ENCODE measurements around the gene S100A11.
A peak's percentile ranks its signal among the peaks of the same experiment; 100 is the strongest.

S100A11 gene

DNA sequence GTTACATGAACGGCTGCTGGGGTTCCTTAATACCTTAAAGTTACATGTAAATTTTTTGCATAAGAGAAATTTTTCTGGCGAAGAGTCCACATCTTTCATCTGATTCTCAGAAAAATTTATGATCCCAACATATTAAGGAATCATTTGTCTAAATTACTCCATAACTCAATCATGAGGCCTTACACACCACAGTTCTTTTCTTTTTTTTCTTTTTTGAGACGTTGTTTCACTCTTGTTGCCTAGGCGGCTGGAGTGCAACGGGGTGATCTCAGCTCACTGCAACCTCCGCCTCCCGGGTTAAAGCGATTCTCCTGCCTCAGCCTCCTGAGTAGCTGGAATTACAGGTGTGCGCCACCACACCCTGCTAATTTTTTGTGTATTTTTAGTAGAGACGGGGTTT lies 2.1 kb upstream of the S100A11 start:
- DNase-seq, result no peak

- DNase-seq, result no peak
These were observed 1.1 kb downstream of the S100A11 start for GRCh38 chr1:152035539-152036266.

DNA sequence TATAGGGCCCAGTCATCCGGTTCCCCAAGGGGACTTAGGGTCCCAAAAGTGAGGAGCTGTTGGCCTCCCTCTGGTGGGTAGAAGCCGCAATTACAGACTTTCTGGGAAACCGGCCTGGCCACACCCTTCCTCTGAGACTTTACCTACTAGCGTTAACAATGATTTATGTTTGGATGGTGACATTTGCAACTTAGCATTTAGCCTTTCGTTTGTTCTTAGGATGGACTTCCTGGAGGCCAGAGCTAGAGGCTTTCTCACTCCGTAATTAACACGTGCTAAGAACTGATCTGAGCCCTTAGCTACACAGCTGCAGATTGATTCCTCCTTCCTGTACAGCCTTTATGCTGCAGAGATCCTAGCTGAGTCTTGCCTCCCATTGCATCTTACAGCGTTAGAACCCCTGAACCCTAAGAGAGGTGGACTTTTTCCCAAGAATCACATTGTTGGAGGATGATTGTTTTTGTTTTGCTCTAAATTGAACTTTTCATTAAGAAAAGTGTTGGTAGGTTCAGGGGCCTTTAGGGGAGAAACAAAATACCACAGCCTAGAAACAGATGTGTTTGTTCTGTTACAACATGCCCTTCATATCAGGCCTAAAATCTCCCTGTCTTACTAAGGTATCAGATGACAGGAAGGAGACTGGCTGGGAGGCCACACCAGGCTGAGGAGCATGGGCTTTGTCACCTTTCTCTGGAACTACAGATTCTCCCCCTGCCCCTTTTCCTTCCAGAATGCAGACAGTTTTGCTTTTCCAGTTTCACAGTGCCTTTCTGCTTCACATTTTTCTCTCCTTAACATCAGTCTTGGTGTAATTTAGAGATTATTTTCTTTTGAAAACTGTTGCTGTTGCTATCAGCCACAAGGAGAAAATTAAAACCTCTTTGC lies 1.9 kb downstream of the S100A11 start:
- peak; percentile 63 for DNase-seq

- DNase-seq, result no peak
These were observed 2.5 kb downstream of the S100A11 start for GRCh38 chr1:152034324-152034653.

GRCh38 chr1:152029929-152030211 lies 6.9 kb downstream of the S100A11 start:
- no peak for DNase-seq

DNA sequence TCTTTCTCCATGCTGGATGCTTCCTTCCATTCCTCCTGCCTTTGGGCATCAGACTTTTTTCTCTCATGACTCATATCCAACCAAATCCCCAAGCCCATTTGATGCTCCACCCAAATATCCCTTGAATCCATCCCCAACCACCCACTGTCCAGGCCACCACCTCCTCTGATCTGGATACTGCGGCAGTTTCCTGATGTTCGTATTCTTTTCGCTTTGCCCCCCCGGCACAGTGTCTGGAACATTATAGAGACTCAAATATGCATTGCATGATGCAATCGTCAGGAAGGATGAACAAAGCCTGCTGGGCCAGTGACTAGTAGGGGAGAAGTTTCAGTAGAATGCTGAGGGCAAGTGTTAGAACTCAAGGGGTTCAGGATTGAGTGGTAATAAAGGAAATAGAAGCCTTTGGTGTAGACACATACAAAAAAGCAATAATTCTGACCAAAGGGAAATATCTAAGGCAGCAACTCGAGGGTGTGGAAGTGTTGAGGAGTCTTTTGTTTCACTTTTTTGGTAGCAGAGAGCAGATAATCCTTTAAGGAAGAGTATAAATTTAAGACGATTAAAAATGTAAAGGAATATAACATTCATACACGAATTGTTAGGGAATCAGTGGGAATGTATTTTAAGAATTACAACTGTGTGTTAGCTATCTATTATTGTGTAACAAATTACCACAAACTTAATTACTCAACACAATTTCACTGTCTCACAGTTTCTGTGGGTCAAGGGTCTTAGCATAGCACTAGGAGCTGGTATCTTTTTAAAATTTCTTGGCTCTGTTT lies 7.5 kb downstream of the S100A11 start:
- no peak for DNase-seq

DNA sequence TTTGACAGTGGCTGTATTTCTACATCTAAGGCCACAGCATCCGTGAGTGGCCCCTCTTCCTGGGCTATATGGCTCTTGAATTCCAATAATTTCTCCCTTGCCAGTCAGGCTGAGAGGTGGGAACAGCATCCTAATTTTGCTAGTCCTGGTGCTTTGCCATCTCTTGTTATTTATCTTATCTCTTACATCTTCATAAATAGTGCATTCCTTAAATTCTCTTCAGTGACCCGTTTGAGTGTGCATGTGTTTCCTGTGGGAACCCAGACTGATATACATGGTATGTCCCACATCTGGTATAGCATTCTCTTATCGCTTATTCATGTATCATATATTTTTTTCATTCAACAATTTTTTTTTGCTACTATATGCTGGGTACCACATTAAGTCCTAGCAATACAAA lies 9.9 kb downstream of the S100A11 start:
- DNase-seq, result no peak

DNA sequence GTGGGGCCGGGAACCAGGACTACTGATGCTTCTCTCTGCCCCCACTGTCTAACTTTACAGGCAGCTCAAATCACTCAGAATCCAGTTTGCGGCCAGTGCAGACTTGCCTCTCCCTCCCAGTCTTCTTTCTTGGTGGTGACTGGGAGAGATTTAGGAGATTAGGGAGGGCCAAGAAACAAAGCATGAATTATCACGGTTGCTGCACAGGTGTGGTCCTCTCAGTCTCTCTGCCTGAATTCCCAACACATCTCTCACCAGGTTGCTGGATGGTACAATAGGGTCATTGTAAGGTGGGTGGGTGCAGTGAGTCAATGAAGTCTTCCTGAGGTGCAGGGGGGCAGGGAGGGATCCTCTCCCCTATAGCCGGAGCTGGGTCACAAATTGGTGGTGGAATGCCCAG lies 12.6 kb downstream of the S100A11 start:
- no peak for DNase-seq

DNA sequence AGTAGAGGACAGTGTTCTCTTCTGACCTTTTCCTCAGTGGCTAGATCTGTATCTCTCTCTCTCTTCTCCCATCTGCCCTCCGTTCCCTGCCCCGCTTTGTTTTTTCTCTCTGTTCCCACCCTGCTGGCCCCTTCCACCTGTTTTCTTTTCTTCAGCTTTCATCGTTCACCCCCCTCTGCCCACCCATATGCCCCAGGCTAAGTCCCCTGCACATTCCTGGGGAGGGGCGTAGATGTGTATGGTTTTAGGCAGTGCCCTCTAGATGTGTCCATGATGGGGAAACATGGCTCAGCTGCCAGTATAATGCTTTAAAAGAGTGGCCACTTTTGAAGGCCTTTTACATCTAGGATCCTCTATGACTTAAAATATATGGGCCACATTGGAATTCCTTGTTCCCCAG lies 13.6 kb downstream of the S100A11 start:
- no peak for DNase-seq

DNA sequence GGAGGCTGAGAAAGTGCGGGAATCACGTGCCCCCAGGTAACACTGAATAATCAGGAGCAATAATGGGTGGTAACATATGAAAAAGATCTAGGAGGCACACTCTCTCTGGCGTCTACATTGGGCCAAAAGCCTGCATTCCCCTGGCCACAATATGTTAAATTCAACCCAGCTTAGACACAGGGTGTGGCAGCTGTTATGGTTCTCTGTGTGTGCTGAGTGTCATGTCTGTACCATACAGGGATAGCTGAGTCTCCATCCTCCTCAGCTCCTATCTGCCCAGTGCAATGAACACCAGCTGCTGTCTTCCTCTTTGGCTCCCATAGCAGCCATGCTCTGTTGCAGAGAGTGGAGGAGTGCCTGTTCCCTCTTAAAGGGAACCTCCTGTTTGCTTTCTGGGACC lies 14.3 kb downstream of the S100A11 start:
- DNase-seq, result no peak

DNA sequence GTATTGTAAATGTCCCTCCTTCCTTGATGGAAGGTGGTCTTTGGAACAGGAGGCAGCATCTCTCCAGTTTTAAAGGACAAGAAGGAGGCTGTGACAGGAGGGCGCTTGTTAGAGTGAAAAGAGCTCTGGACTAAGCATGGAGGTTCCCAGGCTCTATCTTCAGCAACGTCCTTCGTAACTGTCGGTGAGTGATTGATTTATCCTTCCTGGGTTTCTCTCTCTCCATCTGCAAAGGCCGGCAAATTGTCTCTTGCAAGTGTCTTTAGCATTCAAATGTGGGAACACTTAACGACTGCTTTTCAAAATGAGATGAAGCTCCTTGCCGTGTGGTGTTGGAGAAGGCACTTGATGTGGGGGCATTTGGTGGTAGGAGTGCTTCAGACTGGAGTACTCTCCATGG lies 15.2 kb downstream of the S100A11 start:
- no peak for DNase-seq

GRCh38 chr1:152020849-152021248 lies 16.0 kb downstream of the S100A11 start:
- no peak for DNase-seq

GRCh38 chr1:152018537-152018936 lies 18.3 kb downstream of the S100A11 start:
- no peak for DNase-seq

GRCh38 chr1:152015766-152016165 lies 21.0 kb downstream of the S100A11 start:
- no peak for DNase-seq

GRCh38 chr1:152014943-152015342 lies 21.9 kb downstream of the S100A11 start:
- DNase-seq, result no peak

GRCh38 chr1:152013664-152014237 lies 23.1 kb downstream of the S100A11 start:
- DNase-seq, result peak; percentile 36

DNA sequence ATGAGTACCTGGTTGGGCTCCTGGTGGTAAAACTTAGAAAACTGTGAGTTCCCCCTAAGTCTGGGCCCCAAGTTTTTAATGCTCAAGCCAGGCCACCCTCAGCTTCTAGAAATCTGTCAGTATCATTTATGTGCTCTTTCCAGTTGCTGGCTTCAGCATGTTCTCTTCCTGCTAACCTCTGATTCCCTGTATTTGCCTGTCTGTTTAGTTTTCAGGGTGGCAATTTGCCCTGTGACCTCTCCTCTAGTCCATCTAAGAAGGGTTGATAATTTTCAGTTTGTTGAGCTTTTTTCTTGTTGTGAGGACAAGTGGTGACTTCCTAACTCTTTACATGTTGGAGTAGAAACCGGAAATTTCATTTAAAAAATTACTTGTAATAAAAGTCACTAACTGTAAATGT lies 27.1 kb downstream of the S100A11 start:
- DNase-seq, result no peak

DNA sequence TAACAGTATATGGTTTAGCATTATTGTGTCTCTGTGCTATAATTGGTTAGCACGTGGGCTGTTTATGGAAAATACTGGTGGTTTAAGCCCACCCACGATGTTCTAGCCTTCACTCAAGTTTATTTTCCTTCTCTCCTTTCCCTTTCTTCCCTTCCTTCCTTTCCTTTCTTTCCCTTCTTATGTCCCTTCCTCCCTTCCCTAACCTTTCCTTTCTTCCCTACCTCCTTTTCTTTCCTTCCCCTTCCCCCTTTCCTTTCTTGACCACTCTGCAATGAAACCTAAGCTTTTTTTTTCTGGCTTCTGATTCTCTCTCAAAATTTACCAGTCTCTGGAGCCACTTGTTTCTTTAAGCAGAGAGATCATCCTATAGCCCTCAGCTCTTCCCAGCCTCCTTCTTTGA lies 29.8 kb downstream of the S100A11 start:
- DNase-seq, result no peak

DNA sequence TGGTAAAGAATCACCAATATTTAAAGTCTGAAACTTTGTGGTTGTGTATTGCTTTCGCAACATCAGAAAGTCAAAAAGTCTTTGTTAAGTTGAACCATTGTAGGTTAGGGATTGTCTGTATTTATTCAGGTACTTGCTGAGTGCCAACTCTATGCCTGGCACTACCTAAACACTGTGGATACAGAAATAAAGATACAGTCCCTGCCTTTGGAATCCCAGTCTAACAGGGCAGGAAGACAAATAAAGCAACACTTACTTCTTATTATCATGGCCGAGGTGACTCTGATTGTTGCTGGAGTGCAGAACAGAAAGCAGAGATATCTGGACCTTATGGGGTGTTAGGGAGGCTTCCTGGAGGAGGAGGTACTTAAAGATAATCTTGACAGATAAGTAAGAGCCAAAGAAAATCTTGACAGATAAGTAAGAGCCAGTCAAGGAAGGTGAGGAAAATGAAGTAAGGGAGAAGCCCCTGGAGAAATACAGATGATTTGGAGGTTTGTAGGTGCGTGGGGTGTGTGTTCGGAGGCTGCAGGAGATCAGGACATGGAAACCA lies 31.4 kb downstream of the S100A11 start:
- no peak for DNase-seq

DNA sequence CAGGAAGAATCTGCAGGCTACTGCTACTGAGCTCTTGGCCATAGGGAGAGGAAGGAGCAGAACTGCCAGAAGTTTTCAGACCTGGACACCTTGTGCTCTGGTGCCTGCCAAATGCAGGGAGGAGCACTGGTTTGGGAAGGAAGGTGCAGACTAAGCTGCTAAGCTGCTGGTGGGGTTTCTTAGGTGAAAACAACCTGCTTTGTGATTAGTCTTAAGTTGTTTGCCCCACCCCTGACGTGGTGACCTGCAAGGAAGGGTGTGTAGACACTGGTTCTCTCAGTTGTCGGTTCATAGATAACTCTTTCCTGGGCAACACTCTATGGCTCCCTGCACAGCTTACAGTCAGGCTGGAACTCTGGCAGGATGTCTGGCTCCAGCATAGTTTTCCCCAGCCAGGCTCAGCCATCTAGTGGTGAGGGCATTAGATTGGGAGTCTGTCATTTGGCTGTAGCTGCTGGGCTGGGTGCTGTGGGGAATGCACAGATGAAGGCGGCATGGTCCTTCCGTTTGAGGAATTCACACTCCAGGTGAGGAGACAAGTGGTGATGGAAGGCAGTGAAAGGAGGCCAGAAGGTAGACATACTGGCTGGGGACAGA lies 32.9 kb downstream of the S100A11 start:
- no peak for DNase-seq

DNA sequence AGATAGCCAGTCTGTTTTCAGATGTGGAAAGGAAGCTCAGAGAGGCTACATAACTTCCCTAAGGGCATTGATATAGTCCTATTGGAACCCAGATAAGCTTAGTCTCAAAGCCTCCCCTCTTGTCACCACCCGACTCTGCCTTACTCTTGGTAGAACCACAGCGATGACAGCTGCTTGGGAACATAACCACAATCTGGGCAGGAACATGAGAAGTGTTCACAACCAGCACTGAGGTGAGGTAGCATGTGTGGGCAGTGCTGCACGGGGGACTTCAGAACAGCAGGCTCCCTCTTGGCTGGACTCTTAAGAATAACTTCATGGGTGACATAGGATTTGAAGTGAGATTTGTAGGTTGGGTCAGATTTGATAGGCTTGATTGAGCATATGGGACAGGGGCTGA lies 33.8 kb downstream of the S100A11 start:
- DNase-seq, result no peak

DNA sequence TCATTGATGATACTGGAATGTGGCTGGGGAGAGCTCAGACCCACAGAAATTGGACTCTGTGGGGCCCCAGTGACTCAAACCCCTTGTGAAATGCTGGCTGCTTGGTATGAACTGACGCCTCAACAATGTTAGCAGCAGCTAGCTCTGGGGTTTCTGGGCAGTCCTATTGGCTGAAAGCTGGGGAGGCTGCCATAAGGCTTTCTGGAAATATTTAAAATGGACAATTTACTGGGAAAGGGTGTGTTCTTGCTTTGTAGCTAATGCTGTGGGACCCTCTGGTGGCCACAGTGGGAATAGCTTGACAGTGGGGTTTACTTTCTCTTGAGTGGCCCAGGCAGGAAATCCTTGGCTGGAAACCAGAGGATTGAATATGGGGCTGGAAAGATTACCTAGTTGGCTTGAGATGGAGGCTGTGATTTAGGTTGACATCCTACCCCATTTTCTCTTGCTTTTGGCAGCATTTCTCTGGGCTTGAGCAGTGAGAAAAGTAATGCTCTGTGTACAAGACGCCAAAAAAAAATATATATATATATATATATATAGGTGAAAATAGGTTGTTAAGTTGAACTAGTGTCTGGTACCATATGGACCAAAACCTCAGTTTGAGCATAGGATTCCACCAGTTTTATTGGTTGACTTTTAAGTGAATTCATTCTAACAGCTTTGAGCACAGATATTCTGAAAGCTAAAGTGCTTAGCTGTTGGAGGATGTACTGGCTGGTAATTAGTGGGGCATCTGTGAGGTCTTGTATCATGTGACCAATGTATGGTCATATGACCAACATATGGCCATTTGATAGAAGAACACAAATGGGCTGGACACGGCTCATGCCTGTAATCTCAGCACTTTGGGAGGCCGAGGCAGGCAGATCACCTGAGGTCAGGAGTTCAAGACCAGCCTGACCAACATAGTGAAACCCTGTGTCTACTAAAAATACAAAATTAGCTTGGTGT lies 34.9 kb downstream of the S100A11 start:
- DNase-seq, result peak; percentile 66

Measured in CD4-positive, alpha-beta T cell treated with Interferon gamma for 1 hour (primary cell).